Bladder microvascular endothelial cell (primary cell): Measurements from ENCODE around the gene TMEFF2. TPM values are rescaled to one million over a fixed set of nuclear protein-coding genes. Genes with fewer than 3 reads are reported as not detected.

Experiments
- total RNA-seq: library from RNA; depleted of rRNA; stranded (reverse); fragments of >200 nt; gene quantifications from 2 replicates; pipeline ENCODE4 v1.2.3, GENCODE V29; 2014

The TMEFF2 gene, protein sequence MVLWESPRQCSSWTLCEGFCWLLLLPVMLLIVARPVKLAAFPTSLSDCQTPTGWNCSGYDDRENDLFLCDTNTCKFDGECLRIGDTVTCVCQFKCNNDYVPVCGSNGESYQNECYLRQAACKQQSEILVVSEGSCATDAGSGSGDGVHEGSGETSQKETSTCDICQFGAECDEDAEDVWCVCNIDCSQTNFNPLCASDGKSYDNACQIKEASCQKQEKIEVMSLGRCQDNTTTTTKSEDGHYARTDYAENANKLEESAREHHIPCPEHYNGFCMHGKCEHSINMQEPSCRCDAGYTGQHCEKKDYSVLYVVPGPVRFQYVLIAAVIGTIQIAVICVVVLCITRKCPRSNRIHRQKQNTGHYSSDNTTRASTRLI
- total RNA-seq: under 0.01 and 0.06 TPM in 2 replicates

DNA sequence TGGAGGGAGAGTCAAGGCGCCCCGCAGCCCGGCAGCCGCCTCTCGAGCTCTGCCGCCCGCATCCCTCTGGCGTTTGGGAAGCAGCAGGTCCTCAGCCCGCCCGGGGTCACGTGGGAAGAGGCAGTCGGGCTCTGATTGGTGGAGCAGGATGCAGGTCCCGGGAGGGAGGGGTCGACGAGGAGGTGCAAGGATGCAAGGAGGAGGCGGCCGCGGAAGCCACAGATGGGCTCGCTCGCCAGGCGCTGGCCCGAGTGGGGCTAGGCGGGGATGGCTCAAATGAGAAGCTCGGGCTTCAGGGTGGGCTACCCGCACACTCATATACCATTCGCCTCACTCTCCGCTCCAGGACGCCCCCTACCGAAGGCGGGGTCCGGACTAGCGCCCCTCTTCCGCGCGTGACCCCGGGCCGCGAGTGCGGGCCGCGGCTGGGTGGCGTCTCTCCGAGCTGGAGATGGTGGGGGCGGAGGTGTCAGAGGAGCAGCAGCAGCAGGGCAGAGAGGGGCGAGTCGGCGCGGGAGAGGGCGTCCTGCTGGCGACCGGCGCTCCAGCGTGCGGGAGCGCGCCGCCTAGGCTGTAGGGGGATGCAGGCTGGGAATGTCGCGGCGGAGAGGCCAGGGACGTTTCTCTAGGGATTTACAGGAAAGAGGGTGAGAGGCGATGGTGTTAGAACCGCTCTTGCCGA, at the start of gene TMEFF2:
Gene TMEFF2 (minus strand): TSS at position 68 of the 682 bp plus-strand sequence. CDS start 409 bp downstream, outside the sequence.

